Neuron (in vitro differentiated cells): ENCODE data around the gene CCSER1.
"Not testable (repeated sequence)": the region's sequence is repeated elsewhere in the genome, so short reads cannot be mapped to it uniquely, and the experiment has no call there.

Experiments used
- H2AFZ ChIP-seq: one replicate; pipeline ENCODE4 v1.6.1; 2013; ENCODE audit warnings: low read depth, mild to moderate bottlenecking, inconsistent platforms, low read length, moderate library complexity
- H3K27me3 ChIP-seq: one replicate; pipeline ENCODE4 v1.6.1; 2013; ENCODE audit warnings: low read length; ENCODE audit not compliant: insufficient read depth
- H3K36me3 ChIP-seq: one replicate; pipeline ENCODE4 v1.6.1; 2013; ENCODE audit warnings: low read length; ENCODE audit not compliant: insufficient read depth
- H3K4me1 ChIP-seq: one replicate; pipeline ENCODE4 v1.6.1; 2013; ENCODE audit warnings: low read length; ENCODE audit not compliant: insufficient read depth
- H3K4me3 ChIP-seq: 2 replicates; pipeline ENCODE4 v1.5.1; 2013; ENCODE audit warnings: mild to moderate bottlenecking, low read length, moderate library complexity
- H3K9me3 ChIP-seq: one replicate; pipeline ENCODE4 v1.6.1; 2013; ENCODE audit warnings: low read length

CCSER1 gene

GRCh38 chr4:91447168-91447567, 1320.0 kb downstream of the CCSER1 start:
- Histone ChIP-seq H3K9me3 (no peaks in the 10 kb centered on the region), H3K27me3 (no peaks in the 10 kb centered on the region), H3K4me1 (peaks cover 3% of the 10 kb centered on the region), H3K36me3 (no peaks in the 10 kb centered on the region), H2AFZ (no peak overlapping the region), H3K4me3 (no peak overlapping the region)

GRCh38 chr4:91448668-91449330, 1321.6 kb downstream of the CCSER1 start:
- H3K4me3 ChIP-seq = no peak overlapping the region
- peaks cover 3% of the 10 kb centered on the region for H3K4me1 ChIP-seq
- no peaks in the 10 kb centered on the region for H3K36me3 ChIP-seq
- H3K27me3 ChIP-seq = no peaks in the 10 kb centered on the region
- no peaks in the 10 kb centered on the region for H3K9me3 ChIP-seq
- H2AFZ ChIP-seq = no peak overlapping the region

DNA sequence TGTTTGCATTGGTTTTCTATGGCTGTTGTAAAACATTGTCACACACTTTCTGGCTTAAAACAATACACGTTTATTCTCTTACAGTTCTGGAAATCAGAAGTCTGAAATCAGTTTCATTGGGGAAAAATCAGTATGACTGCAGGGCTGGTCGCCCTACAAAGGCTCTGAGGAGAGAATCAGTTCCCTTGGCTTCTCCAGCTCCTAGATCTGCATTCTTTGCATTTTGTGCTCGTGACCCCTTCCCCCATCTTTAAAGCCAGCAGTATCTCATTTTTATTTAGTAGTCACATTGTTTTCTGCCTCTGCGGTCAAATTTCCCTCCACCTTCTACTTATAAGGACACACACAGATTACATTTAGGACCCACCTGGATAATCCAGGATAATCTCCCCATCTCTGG, 1326.9 kb downstream of the CCSER1 start:
- Histone ChIP-seq H3K4me3 (no peak overlapping the region), H2AFZ (no peak overlapping the region), H3K9me3 (no peaks in the 10 kb centered on the region), H3K36me3 (no peaks in the 10 kb centered on the region), H3K27me3 (no peaks in the 10 kb centered on the region), H3K4me1 (no peaks in the 10 kb centered on the region)

- H3K27me3 ChIP-seq, H3K4me1 ChIP-seq, H3K4me3 ChIP-seq, H3K36me3 ChIP-seq, H2AFZ ChIP-seq, H3K9me3 ChIP-seq: not testable (repeated sequence)
These were observed 1335.4 kb downstream of the CCSER1 start for GRCh38 chr4:91462566-91462965.

- Histone ChIP-seq H3K4me3 (no peak overlapping the region), H3K36me3 (no peaks in the 10 kb centered on the region), H3K4me1 (no peaks in the 10 kb centered on the region), H3K27me3 (no peaks in the 10 kb centered on the region), H2AFZ (no peak overlapping the region), H3K9me3 (no peaks in the 10 kb centered on the region)
These were observed 1343.5 kb downstream of the CCSER1 start for GRCh38 chr4:91470671-91471070.

DNA sequence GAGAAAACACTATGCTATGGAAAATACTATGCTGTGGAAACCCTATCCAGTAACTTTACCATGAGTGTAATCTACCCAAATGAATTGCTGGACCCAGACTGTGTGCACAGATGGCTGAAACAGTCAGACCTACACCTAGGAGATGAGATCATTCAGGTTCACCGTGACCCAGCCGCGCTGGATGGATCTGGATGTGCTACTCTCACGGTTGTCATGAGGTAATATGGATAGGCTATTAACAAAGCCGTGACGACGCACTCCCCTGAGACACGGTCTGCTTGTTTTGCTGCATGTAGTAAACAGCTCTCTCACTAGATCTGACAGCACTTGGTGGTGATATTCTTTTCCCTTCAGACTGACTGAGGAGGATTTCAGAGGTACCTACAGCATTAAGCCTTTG, 1344.1 kb downstream of the CCSER1 start:
- no peaks in the 10 kb centered on the region for H3K36me3 ChIP-seq
- no peaks in the 10 kb centered on the region for H3K4me1 ChIP-seq
- H3K9me3 ChIP-seq = no peaks in the 10 kb centered on the region
- H2AFZ ChIP-seq = no peak overlapping the region
- H3K27me3 ChIP-seq = no peaks in the 10 kb centered on the region
- H3K4me3 ChIP-seq = no peak overlapping the region

DNA sequence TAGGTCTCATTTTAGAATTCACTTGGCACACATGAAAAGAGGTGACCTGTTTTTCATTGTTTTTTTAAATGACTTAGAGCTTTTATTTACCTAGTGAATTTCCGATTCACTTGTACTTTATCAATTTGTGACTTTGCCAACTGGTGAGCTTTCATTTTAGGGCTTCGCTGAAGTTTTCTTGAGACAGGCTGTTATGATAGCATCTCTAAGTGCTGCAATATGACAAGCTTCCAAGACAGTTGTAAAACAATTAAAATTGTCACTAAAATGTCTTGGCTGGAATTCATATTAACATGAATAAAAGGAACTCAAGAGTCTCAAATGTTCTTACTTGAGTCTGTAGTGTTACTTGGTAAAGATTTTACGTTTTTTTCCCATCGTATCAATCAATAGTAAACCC, 1344.9 kb downstream of the CCSER1 start:
- Histone ChIP-seq H3K4me1 (no peaks in the 10 kb centered on the region), H2AFZ (no peak overlapping the region), H3K4me3 (no peak overlapping the region), H3K27me3 (no peaks in the 10 kb centered on the region), H3K36me3 (no peaks in the 10 kb centered on the region), H3K9me3 (no peaks in the 10 kb centered on the region)

DNA sequence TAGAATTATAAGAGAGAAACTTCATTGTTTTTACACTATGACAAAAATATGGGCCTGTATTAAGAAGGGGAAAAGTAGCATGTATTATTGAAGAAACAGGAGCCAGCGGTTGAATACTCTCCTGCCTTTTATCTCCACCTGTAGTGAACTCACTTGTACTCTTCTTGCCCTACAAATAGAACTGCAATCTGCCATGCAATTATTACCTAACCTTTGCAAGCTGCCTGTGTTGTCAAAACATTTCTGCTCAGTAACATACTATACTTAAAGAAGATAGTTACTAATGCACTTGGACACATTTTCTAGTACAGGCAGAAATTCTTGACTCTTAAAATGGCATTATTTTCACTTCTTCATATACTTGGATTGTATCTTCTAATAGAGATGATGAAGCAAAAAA, 1358.2 kb downstream of the CCSER1 start:
- no peaks in the 10 kb centered on the region for H3K27me3 ChIP-seq
- no peak overlapping the region for H3K4me3 ChIP-seq
- no peaks in the 10 kb centered on the region for H3K4me1 ChIP-seq
- H3K36me3 ChIP-seq = no peaks in the 10 kb centered on the region
- H2AFZ ChIP-seq = no peak overlapping the region
- H3K9me3 ChIP-seq = no peaks in the 10 kb centered on the region

DNA sequence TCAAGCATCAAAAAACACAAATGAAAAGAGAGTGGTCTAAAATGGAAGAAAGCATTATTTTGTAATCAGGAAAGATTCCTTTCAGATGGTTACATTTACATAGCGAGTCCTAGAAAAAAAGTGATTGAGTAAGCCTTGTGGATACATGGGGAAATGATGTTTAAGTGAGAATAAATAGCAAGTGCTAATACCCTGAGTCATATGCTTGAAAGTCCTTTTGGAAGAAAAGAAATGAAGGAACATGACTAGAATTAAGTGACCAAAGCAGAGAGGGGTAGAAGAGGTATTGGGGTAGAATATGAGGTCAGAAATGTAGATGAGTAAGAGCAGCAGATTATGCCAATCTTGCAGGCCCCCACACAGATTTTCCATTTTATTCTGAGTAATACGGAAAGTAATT, 1361.8 kb downstream of the CCSER1 start:
- no peaks in the 10 kb centered on the region for H3K9me3 ChIP-seq
- H3K36me3 ChIP-seq = no peaks in the 10 kb centered on the region
- no peaks in the 10 kb centered on the region for H3K4me1 ChIP-seq
- H2AFZ ChIP-seq = no peak overlapping the region
- H3K4me3 ChIP-seq = no peak overlapping the region
- no peaks in the 10 kb centered on the region for H3K27me3 ChIP-seq

DNA sequence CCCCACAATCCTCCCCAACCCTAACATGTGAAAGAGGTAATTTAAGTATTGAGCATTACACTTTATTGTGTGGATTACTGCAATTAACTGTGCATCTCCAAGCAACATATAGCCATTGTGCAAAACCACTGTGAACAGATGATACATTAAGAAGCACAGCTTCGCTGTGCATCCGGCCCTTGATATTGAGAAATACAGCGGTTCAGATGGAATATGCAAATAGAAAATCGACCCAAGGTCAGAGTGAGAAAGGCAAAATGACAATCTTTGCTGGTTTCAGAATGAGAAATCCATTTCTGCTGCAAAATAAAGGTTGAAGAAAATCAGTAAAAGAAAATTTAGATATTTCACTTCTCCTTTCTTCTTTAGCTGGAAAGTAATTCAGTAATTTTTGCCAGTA, 1370.7 kb downstream of the CCSER1 start:
- Histone ChIP-seq H3K9me3 (no peaks in the 10 kb centered on the region), H3K4me1 (no peaks in the 10 kb centered on the region), H3K4me3 (no peak overlapping the region), H2AFZ (no peak overlapping the region), H3K36me3 (no peaks in the 10 kb centered on the region), H3K27me3 (no peaks in the 10 kb centered on the region)

GRCh38 chr4:91502365-91502764, 1375.2 kb downstream of the CCSER1 start:
- Histone ChIP-seq H3K27me3 (no peaks in the 10 kb centered on the region), H2AFZ (no peak overlapping the region), H3K4me1 (no peaks in the 10 kb centered on the region), H3K36me3 (no peaks in the 10 kb centered on the region), H3K4me3 (no peak overlapping the region), H3K9me3 (no peaks in the 10 kb centered on the region)

GRCh38 chr4:91513326-91513725, 1386.1 kb downstream of the CCSER1 start:
- H3K36me3 ChIP-seq = no peaks in the 10 kb centered on the region
- H3K4me3 ChIP-seq = no peak overlapping the region
- H2AFZ ChIP-seq = no peak overlapping the region
- no peaks in the 10 kb centered on the region for H3K9me3 ChIP-seq
- H3K27me3 ChIP-seq = no peaks in the 10 kb centered on the region
- no peaks in the 10 kb centered on the region for H3K4me1 ChIP-seq

DNA sequence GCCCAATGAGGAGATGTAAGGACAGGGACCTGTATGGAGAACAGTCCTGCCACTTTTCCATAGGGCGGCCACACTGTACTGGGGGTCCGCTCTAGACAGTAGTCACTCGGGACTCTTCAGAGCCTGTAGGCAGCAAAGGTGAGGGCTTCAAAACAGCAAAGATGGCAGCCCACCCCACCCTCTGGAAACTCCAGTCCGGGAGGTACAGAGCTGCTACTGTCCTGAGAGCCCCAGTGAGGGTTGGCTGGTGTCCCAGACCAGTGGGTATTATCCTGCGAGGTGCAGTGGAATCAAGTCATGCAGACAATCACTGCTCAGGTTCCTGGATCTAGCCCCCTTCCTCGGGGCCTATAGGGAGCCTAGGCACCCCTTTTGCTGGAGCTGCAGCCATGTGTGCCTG, 1392.0 kb downstream of the CCSER1 start:
- Histone ChIP-seq H3K4me3 (no peak overlapping the region), H3K27me3 (no peaks in the 10 kb centered on the region), H3K9me3 (no peaks in the 10 kb centered on the region), H3K36me3 (no peaks in the 10 kb centered on the region), H3K4me1 (no peaks in the 10 kb centered on the region), H2AFZ (no peak overlapping the region)

- no peak overlapping the region for H2AFZ ChIP-seq
- H3K36me3 ChIP-seq = no peaks in the 10 kb centered on the region
- no peaks in the 10 kb centered on the region for H3K4me1 ChIP-seq
- H3K9me3 ChIP-seq = no peaks in the 10 kb centered on the region
- H3K4me3 ChIP-seq = no peak overlapping the region
- no peaks in the 10 kb centered on the region for H3K27me3 ChIP-seq
These were observed 1398.4 kb downstream of the CCSER1 start for GRCh38 chr4:91525621-91526020.
